NCI-H1694 treated with DMSO at 0.1 percent for 48 hours (cell line): ENCODE results near the gene SLC24A3.

Experiments
- DNase-seq: peaks from one replicate; lab custom pipeline; 2025; lab: John Stamatoyannopoulos, UW

Gene SLC24A3

DNA sequence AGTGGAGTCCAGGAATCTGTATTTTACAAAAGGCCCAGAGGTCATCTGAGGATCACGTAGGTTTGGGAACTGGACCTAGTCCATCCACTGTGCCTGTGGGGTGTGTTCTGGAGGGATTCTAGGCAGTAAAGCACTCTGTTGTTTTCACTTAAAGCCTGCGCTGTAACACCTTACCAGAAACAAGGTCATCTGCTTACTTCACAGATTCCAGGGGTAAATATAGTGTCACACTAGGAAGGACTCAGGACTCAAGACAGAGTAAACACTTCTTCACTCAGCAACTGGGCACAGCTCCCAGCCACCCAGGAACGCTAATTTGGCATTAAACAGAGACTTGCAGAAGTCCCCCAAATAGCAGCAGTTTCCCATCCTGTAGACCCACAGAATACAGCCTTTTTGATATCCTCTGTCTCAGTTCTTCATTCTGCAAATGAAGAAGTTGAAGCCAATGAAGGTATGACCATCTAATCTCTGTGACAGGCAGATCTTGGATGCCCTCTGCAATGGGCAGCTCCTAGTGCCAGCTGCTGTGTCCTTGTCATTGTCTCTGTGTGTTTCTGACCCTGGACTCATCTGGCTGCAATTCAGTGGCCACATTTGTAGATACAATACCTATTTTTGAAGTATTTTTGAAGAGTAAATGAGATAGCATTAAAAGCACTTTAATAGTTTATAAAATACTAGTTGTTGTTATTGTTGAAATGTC lies 129.1 kb downstream of the SLC24A3 start:
- DNase-seq: no peak

DNA sequence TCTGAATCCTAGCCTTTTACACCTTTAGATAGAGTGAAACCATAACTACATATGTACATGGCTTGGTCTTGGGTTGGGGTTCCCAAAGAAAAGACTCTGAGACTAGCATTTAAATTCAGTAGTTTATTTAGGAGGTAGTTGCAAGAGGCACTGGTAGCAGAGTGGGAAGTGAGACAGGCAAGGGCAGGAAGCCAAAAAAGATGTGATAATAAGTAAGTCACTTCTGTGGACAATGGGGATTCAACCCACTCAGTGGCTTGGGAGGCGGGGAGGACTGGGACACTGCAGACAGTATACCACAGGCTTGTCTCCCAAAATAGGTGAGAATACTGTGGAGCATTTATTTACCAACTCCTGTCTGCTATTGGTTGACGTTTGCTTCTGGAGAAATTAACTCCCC lies 131.9 kb downstream of the SLC24A3 start:
- no peak for DNase-seq

GRCh38 chr20:19347943-19348456 lies 135.6 kb downstream of the SLC24A3 start:
- DNase-seq: no peak

- DNase-seq: no peak
These were observed 136.1 kb downstream of the SLC24A3 start for GRCh38 chr20:19348582-19348981.

DNA sequence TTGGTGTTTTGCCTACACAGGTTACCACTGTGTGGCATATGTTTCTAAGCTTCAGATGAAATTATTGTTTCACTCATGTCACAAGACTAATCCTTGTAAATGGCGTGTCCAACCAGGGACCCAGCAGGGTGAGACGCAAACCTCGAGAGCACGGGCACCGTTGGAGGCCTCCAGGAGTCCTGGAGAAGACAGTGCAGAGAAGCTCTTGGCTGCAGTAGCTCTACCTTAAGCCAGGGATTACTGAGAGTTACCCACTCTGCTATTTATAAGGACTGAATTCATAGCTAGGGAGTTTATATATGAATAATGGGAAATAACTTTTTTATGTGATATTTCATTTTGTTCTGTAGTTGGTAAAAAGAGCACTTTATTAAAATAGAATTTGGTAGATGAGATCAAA lies 137.4 kb downstream of the SLC24A3 start:
- DNase-seq: no peak

DNA sequence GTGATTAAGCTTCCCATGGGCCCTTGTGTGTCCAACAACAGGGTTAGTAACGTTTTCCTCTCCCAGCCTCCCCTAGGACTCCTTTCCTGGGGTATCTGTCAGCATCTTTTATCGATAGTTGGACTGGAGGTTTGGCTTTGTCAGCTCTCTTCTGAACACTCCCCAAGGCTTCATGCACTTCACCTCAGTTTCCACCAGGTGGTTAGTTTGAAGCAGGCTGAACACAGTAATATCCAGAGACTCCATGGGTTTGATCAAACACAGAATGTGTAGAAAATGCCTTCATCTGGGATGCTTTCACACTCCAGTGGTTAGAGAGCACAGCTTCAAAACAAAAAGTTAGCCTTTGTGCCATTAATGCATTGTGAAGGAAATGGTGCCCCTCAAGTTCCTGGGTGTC lies 139.1 kb downstream of the SLC24A3 start:
- DNase-seq: no peak

DNA sequence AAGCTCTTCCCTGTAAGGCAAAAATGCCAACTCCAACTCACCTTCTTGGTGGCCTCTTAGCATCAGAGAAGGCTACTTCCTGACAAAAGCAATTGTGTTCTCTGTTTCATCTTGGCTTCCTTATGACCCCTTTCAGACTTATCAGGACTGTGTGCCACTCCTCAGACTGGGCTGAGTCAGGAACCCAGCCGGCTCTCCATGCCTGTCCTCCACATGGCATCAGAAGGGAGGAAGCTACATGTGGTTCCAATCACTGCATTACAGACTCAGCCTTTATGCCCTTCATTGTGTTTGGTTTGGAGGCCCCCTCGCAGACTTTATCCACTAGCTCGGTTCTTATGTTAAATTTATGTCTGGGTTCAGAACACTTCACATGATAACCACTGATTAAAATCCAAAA lies 142.5 kb downstream of the SLC24A3 start:
- no peak for DNase-seq

GRCh38 chr20:19361790-19362189 lies 149.3 kb downstream of the SLC24A3 start:
- DNase-seq: no peak

GRCh38 chr20:19363476-19363875 lies 151.0 kb downstream of the SLC24A3 start:
- DNase-seq: no peak

- no peak for DNase-seq
These were observed 155.1 kb downstream of the SLC24A3 start for GRCh38 chr20:19367591-19367990.

GRCh38 chr20:19368351-19368750 lies 155.9 kb downstream of the SLC24A3 start:
- no peak for DNase-seq

- DNase-seq: no peak
These were observed 157.9 kb downstream of the SLC24A3 start for GRCh38 chr20:19370076-19371075.

DNA sequence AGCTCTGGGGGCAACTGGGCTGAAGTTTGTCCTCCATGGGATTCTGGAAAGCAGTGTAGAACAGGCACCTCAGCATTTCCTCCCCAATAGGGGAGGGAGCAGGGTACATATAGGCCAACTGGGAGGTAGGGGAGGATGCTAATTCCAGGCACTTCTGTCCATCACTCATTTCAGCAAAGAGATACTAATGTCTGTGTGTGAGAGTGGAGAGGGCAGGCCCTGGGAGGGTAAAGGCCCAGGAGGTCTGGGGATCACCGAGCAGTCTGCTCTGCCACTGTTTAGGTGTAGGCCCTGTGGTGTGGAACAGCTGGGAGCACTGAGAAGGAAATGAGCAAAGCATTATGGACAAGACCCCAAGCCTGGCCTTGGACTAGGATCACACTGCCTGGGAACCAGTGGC lies 158.7 kb downstream of the SLC24A3 start:
- no peak for DNase-seq

- DNase-seq: no peak
These were observed 161.8 kb downstream of the SLC24A3 start for GRCh38 chr20:19374216-19374615.

- no peak for DNase-seq
These were observed 163.0 kb downstream of the SLC24A3 start for GRCh38 chr20:19375395-19375794.

DNA sequence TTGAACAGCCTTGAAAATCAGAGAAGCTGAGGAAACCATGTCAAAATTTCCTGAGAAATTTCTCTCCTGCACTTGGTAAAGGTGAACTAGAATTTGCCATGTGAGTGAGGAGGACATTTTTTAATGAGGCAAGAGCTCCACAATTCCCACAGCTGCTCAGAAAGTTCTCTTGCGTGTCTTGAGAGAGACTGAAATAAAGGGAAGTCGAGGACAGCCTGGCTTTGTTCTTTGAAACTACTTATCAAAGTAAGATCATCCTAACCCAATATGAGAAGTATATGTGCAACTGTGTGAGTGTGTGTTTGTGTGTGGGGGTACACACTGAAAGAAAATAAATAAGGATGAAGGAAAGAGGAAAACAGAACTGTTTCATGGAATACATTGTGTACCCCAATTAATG lies 163.4 kb downstream of the SLC24A3 start:
- DNase-seq: no peak

- DNase-seq: peak; percentile 12
These were observed 164.2 kb downstream of the SLC24A3 start for GRCh38 chr20:19376451-19377229.

- DNase-seq: no peak
These were observed 165.6 kb downstream of the SLC24A3 start for GRCh38 chr20:19378058-19378457.

DNA sequence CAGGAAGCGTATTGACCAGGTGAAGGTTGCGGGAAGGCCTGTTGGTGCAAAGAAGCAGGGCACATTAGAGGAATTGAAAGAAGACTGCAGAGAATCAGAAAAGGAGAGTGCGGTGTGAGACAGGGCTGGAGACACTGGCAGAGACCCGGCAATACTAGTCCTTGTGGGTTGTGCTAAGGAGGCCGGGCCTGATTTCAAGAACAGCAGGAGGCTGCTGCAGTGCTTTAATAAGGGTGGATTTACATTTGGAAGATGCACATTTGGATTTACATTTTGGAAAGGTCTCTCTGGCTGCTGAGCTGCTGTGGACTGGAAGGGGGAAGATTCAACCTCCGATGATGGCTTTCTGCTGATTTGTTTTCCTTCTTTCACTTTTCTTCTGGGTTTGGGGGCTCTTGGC lies 167.8 kb downstream of the SLC24A3 start:
- DNase-seq: no peak

GRCh38 chr20:19381947-19382346 lies 169.5 kb downstream of the SLC24A3 start:
- no peak for DNase-seq

GRCh38 chr20:19382386-19383340 lies 170.2 kb downstream of the SLC24A3 start:
- peak; percentile 72 for DNase-seq
